Kidney (tissue), 22 donors: ENCODE measurements around the gene EIF5A2. TPM values are rescaled to one million over a fixed set of nuclear protein-coding genes. Genes with fewer than 3 reads are reported as not detected.

ENCODE experiments used
- DNase-seq, 5 donors: peaks; one replicate each; pipeline ENCODE4 v3.0.0-alpha.2; 2013 to 2020
- FAIRE-seq: peaks from 2 replicates; lab custom pipeline; 2012; peaks lifted over from hg19 to GRCh38; lab: Jason Lieb, UNC
- H3K27ac ChIP-seq, 2 donors: one replicate each; pipeline ENCODE4 v1.7.0; 2013; ENCODE audit warnings: low read depth in 2 of 2, low read length in 2 of 2, inconsistent platforms in 1 of 2
- H3K27me3 ChIP-seq: one replicate; pipeline ENCODE4 v1.7.1; 2013; ENCODE audit warnings: low read length, inconsistent platforms; ENCODE audit not compliant: control insufficient read depth, insufficient read depth
- H3K36me3 ChIP-seq, 3 donors: one replicate each; pipeline versions ENCODE4 v1.7.0 to v1.7.1; 2013; ENCODE audit warnings: low read length in 3 of 3, control low read depth in 1 of 3, inconsistent platforms in 1 of 3; ENCODE audit not compliant: insufficient read depth in 3 of 3, control insufficient read depth in 2 of 3
- H3K4me1 ChIP-seq, 3 donors: one replicate each; pipeline versions ENCODE4 v1.7.0 to v1.7.1; 2013; ENCODE audit warnings: low read length in 3 of 3, inconsistent platforms in 1 of 3, low read depth in 1 of 3; ENCODE audit not compliant: control insufficient read depth in 2 of 3, insufficient read depth in 2 of 3
- H3K4me3 ChIP-seq, 3 donors: one replicate each; pipeline versions ENCODE4 v1.7.0 to v1.8.1; 2013; ENCODE audit warnings: low read length in 3 of 3, control low read depth in 1 of 3, inconsistent platforms in 1 of 3
- H3K9ac ChIP-seq, 3 donors: one replicate each; pipeline versions ENCODE4 v1.7.0 to v1.7.1; 2013; ENCODE audit warnings: low read length in 3 of 3, control low read depth in 1 of 3, inconsistent platforms in 1 of 3
- H3K9me3 ChIP-seq, 3 donors: one replicate each; pipeline versions ENCODE4 v1.7.0 to v1.7.1; 2013; ENCODE audit warnings: low read length in 3 of 3, control low read depth in 1 of 3, inconsistent platforms in 1 of 3; ENCODE audit not compliant: control insufficient read depth in 2 of 3, insufficient read depth in 1 of 3
- intact Hi-C: fragments of 100-400 bp; cut with DNase I; formaldehyde crosslinking; loops from one replicate; pipeline ENCODE4 v1.11.1; 2022
- long read RNA-seq, 10 donors: library from polyadenylated mRNA in 1 of 10; unstranded in 1 of 10; transcript quantifications; one replicate each; pipeline ENCODE4 v2.0.0 and lab custom pipeline, GENCODE V29; 2021 to 2026
- polyA plus RNA-seq: library from polyadenylated mRNA; stranded (reverse); fragments of 350-450 nt; fragmentation: Illumina TruSeq; extraction: RNeasy Lipid Tissue Mini Kit (QIAGEN cat#74804); gene quantifications from one replicate; pipeline ENCODE4 v1.2.3, GENCODE V29; 2014; ENCODE audit warnings: low read depth, low replicate concordance; ENCODE audit not compliant: insufficient read depth
- total RNA-seq: library from RNA; stranded (reverse); fragmentation: NEBNext Ultra II Directional; extraction: Animal tissue kit (Norgen Biotek cat#: 25700); gene quantifications from one replicate; pipeline ENCODE4 v1.2.1, GENCODE V29; 2021
- TF ChIP-seq, protein P1 (sequence below): IDR thresholded peaks from 3 replicates; pipeline ENCODE4 v1.5.1; 2012; ENCODE audit warnings: mild to moderate bottlenecking, moderate library complexity, borderline replicate concordance; ENCODE audit not compliant: insufficient read depth; ENCODE audit errors: extremely low read depth
- donor health status: control.
- donor health status: control.
- donor health status: control.
- donor health status: control.
- donor health status: control.
- donor health status: DM: yes; HTN: yes; CAD: no.
- donor health status: Normal renal cell carcinoma (clear cell type).

EIF5A2 gene
- total RNA-seq (11.2 TPM), polyA plus RNA-seq (6.1 TPM)
- long read RNA-seq, donor 1, full-length matches to known transcripts, result 2 of 2 reads
- long read RNA-seq, donor 1, partial matches to known transcripts, result 0 of 2 reads
- long read RNA-seq, donor 1, other reads (novel, unspliced or antisense), result 0 of 2 reads
- long read RNA-seq, donor 2, full-length matches to known transcripts, result 1 of 1 reads
- long read RNA-seq, donor 2, partial matches to known transcripts, result 0 of 1 reads
- long read RNA-seq, donor 2, other reads (novel, unspliced or antisense), result 0 of 1 reads
- long read RNA-seq, donor 3, full-length matches to known transcripts, result 3 of 3 reads
- long read RNA-seq, donor 3, partial matches to known transcripts, result 0 of 3 reads
- long read RNA-seq, donor 3, other reads (novel, unspliced or antisense), result 0 of 3 reads
- long read RNA-seq, donor 4, result 0 reads
- long read RNA-seq, donor 5, result 0 reads
- long read RNA-seq, donor 6, full-length matches to known transcripts, result 6 of 6 reads
- long read RNA-seq, donor 6, partial matches to known transcripts, result 0 of 6 reads
- long read RNA-seq, donor 6, other reads (novel, unspliced or antisense), result 0 of 6 reads
- long read RNA-seq, donor 7, full-length matches to known transcripts, result 5 of 6 reads
- long read RNA-seq, donor 7, partial matches to known transcripts, result 0 of 6 reads
- long read RNA-seq, donor 7, other reads (novel, unspliced or antisense), result 1 of 6 reads
- long read RNA-seq, donor 8, full-length matches to known transcripts, result 1 of 1 reads
- long read RNA-seq, donor 8, partial matches to known transcripts, result 0 of 1 reads
- long read RNA-seq, donor 8, other reads (novel, unspliced or antisense), result 0 of 1 reads
- long read RNA-seq, donor 9, result 0 reads
- long read RNA-seq, donor 10, full-length matches to known transcripts, result 1 of 1 reads
- long read RNA-seq, donor 10, partial matches to known transcripts, result 0 of 1 reads
- long read RNA-seq, donor 10, other reads (novel, unspliced or antisense), result 0 of 1 reads

DNA sequence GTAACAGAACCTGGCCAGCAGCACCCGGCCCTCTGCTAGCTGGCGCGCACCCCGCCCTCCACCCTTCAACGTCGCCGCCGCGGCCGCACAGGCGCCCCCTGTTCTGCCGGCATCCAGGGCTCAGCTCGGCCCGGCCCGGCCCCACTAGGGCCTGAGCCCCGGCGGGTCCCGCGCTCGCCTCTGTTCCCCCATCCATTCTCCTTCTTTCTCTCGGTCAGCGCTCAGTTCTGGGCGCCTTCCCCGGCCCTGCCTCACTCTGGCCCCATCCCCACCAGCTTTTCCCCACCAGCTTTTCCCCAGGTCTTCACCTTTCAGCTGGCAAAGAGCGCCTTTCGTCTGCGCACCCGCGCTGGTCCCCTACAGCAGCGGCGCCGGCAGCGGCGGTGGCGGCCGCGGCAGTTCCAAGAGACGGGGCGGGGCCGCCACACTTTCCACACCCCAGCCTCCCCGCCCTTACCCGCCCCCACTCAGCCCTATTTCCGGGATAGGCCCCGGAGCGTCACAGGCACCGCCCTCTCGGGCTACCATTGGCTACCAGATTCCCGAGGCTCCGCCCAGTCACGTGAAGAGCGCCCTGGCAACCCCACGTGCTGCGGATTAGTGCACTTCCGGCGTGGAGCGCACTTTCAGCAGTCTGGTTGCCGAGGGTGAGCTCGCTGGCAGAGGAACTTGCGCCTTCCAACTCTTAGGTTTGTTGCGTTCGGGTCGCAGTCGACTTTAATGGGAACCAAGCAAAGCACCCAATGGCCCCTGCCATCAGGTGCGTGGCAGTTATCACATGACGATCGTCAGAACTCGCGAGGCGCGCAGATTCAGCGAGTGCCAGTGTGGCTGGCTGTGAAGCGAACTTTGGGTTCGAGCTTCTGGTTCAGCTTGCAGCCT, at the start of gene EIF5A2:
EIF5A2 (minus strand) TSS at position 403 of the 882 bp plus-strand sequence. CDS start 831 bp downstream, outside the sequence.
- FAIRE-seq, result no peak
- intact Hi-C loops, result no loop called here
- no peaks in the 10 kb centered on the region for H3K4me1 ChIP-seq

DNA sequence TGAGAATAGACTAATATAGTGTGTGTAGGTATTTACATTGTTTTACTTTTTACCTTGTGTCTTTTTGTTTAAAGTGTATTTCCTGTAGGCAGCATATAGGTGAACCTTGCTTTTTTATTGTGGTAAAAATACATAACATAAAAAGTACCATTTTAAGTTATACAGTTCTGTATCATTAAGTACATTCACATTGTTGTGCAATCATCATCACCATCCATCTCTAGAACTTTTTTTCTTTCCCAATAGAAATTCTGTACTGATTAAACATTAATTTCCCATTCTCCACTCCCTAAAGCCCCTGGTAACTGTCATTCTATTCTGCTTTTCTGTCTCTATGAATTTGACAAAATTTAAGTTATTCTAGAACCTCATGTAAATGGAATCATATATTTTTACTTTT, 48.2 kb upstream of the EIF5A2 start:
- H3K9ac ChIP-seq, result no peak overlapping the region
- no peaks in the 10 kb centered on the region for H3K9me3 ChIP-seq
- no peaks in the 10 kb centered on the region for H3K27me3 ChIP-seq
- no peak overlapping the region for H3K4me3 ChIP-seq
- FAIRE-seq (no peak), DNase-seq (no peak)
- H3K4me1 ChIP-seq, result no peaks in the 10 kb centered on the region
- intact Hi-C loops, result loop anchor here (10.0 kb wide), 1 partner anchor 608 kb away; no protein-coding TSS in a partner anchor
- no peak overlapping the region for H3K27ac ChIP-seq
- TF ChIP-seq, protein P1, sequence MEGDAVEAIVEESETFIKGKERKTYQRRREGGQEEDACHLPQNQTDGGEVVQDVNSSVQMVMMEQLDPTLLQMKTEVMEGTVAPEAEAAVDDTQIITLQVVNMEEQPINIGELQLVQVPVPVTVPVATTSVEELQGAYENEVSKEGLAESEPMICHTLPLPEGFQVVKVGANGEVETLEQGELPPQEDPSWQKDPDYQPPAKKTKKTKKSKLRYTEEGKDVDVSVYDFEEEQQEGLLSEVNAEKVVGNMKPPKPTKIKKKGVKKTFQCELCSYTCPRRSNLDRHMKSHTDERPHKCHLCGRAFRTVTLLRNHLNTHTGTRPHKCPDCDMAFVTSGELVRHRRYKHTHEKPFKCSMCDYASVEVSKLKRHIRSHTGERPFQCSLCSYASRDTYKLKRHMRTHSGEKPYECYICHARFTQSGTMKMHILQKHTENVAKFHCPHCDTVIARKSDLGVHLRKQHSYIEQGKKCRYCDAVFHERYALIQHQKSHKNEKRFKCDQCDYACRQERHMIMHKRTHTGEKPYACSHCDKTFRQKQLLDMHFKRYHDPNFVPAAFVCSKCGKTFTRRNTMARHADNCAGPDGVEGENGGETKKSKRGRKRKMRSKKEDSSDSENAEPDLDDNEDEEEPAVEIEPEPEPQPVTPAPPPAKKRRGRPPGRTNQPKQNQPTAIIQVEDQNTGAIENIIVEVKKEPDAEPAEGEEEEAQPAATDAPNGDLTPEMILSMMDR, result no peak
- no peaks in the 10 kb centered on the region for H3K36me3 ChIP-seq

More for the DNA sequence above, at the start of gene EIF5A2:
- peaks cover 0 to 17% (median 0%) of the 10 kb centered on the region in 3 donors for H3K9me3 ChIP-seq
- H3K27me3 ChIP-seq, result no peaks in the 10 kb centered on the region
- no peaks in the 10 kb centered on the region for H3K36me3 ChIP-seq
- H3K9ac ChIP-seq, result peak within 1 kb of the TSS in 2 of 3 donors; percentile 49 to 56
- TF ChIP-seq, protein P1, result no peak
- H3K4me3 ChIP-seq, result peak within 1 kb of the TSS; percentile 55 to 73 (median 65)
- H3K27ac ChIP-seq, result no peak within 1 kb of the TSS
- DNase-seq, result peak; percentile 94 to 98 (median 96)

DNA sequence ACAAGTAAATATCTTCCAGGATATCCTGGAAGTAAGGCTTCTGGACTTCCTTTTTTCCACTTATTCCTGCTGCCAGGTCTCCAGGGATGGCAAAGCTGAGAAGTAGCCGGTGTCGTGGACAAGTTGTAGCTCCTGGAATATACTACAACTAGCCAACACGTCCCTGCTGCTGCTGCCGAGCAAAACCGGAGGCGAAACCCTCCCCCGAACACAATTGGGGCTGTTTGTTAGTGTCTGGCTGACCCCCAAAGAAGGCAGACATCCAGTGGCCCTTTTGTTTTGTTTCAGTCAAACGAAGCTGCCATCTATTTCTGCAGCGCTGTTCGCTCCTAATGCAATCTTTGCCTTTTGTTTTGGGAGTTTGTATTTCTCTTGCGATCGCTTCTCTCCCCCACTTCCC, 45.3 kb upstream of the EIF5A2 start:
- no peaks in the 10 kb centered on the region for H3K27me3 ChIP-seq
- FAIRE-seq, result no peak
- H3K27ac ChIP-seq, result no peak overlapping the region
- no peaks in the 10 kb centered on the region for H3K36me3 ChIP-seq
- no peak overlapping the region for H3K9ac ChIP-seq
- no peaks in the 10 kb centered on the region for H3K9me3 ChIP-seq
- TF ChIP-seq, protein P1, result no peak
- no peak overlapping the region for H3K4me3 ChIP-seq
- intact Hi-C loops, result loop anchor here (10.0 kb wide), 1 partner anchor 611 kb away; no protein-coding TSS in a partner anchor
- H3K4me1 ChIP-seq, result no peaks in the 10 kb centered on the region
- peak in 1 of 5 donors; percentile 23 for DNase-seq
